ENCODE measurements around the gene CIITA. TPM values are rescaled to one million over a fixed set of nuclear protein-coding genes. Genes with fewer than 3 reads are reported as not detected.
"Not testable (repeated sequence)": the region's sequence is repeated elsewhere in the genome, so short reads cannot be mapped to it uniquely, and the experiment has no call there.

The CIITA gene
- total RNA-seq, 3 donors from 2014 or later = 5.6 to 14.6 (median 11.1) TPM

DNA sequence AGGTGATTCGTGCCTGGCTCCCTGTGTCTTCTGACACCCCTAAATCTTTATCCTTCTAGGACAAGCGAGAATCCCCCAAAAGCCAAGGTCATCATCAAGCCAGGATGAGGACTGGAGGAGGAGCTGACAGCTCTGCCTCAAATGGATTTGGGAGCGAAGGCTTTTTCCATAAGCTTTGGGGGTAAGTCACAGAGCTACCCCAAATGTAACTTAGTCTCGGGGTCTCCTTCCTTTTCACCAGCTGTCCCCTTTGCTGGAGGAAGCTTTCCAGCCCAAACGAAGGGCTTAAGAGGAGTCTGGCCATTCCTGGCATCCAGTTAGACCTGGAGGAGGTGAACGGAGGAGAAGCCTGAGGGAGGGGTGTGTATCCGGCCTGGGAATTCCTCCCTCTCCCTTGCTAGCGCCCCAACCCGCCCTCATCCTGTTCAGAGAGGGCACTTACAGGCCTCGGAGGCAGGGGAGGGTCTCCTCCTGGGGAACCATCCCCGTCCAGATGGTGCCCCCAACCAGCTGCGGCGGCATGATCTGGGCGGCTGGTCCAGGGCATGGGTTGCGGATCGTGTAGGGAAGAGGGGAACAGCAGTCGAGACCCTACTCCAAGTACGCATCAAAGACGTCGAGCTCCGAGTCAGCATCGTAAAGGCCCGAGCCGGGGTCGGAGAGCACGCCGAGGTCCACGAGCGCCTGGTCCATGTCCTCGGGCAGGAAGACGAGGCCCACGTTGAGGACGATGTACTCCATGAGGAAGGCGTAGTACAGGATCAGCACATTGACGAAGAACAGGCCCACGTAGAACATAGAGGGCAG lies 64.3 kb downstream of the CIITA start:
- H3K4me1 ChIP-seq = peaks cover 19 to 48% of the 10 kb centered on the region in 2 donors
- intact Hi-C loops (cut with DNase I; ENCODE audit: low total_unique reads) = no loop called here

DNA sequence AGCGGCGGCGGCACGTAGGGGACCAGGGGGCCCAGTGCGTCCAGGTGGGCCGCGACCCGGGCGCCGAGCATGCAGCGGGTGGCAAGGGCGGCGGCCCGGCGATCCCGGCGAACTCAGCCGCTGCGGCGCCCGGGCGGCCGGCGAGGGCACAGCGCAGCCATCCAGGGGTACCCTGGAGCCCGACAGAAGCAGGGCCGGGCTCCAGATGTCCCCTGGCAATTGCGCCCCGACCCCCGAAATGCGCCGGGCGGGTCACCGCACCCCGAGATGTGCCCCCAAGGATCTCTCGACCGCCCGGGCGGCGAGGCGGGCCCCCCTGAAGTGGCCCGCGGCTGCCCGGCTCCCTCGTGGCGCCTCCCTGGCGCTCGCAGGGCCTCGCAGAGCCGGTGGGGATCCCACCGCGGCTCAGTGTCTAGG lies 64.9 kb downstream of the CIITA start:
- Histone ChIP-seq H3K4me1 (peaks cover 19 to 48% of the 10 kb centered on the region in 2 donors), H3K27ac (peak overlapping the region; percentile 83 to 84), H3K4me3 (peak overlapping the region; percentile 72 to 94 (median 73))
- intact Hi-C loops (cut with DNase I; ENCODE audit: low total_unique reads); H3K9me3 ChIP-seq; H3K27me3 ChIP-seq; H3K36me3 ChIP-seq; DNase-seq (ENCODE audit: low spot score in 2 of 2): not testable (repeated sequence)

More for the DNA sequence above, 64.3 kb downstream of the CIITA start:
- H3K36me3 ChIP-seq = no peaks in the 10 kb centered on the region
- no peak for TF ChIP-seq POLR2A (IDR thresholded peaks at IDR 0.05)
- no peaks in the 10 kb centered on the region for H3K27me3 ChIP-seq
- H3K9me3 ChIP-seq = no peaks in the 10 kb centered on the region
- H3K4me3 ChIP-seq = peak overlapping the region; percentile 72 to 94 (median 73)
- peak overlapping the region; percentile 16 to 84 for H3K27ac ChIP-seq
- no peak for DNase-seq (ENCODE audit: low spot score in 2 of 2)

DNA sequence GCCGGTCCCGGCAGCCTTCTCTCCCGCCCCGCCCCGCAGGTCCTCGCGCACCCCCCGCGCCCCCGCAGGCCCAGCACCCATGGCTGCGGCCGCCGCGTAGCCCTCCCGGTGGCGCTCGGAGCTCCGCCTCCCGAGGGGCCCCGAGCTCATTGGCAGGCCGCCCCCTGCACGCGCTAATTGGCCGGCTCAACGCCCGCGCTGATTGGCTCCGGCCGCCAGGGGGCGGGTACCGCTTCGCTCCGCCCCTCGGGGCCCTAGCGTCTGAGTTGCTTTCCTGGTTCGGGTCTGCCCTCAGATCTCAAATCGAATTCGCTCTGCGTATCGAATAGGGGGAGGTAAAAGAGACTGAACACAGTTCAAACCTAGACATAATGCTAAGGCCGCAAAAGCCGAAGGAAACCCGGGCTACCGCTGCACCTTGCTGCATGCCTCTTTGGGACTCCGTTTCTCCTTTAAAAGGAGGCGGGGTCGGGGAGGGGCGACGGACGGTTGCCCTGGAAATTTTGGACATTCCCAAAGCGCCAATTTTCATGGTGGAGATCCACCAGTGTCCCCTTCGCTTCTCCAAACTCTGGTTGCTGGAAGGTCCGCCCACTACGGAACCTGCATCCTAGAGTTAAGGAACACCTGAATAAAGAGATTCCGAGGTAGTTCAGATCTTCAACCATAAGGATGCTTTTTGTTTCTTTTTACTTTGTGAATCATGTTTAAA lies 65.5 kb downstream of the CIITA start, which contains the start of gene DEXI:
Gene DEXI (minus strand): TSS at position 117 of the 712 bp plus-strand sequence. CDS start 463 bp downstream, outside the sequence.
- H3K36me3 ChIP-seq = no peaks in the 10 kb centered on the region
- H3K4me1 ChIP-seq = peaks cover 19 to 48% of the 10 kb centered on the region in 2 donors
- H3K27ac ChIP-seq = peak within 1 kb of the TSS; percentile 83 to 84
- no peaks in the 10 kb centered on the region for H3K9me3 ChIP-seq
- H3K27me3 ChIP-seq = no peaks in the 10 kb centered on the region
- intact Hi-C loops (cut with DNase I; ENCODE audit: low total_unique reads) = no loop called here
- DNase-seq (ENCODE audit: low spot score in 2 of 2) = peak; percentile 91 to 93
- peak within 1 kb of the TSS; percentile 72 to 94 (median 73) for H3K4me3 ChIP-seq
- TF ChIP-seq POLR2AphosphoS5 (IDR thresholded peaks at IDR 0.05) (peak; percentile 36 to 69 (median 46)), POLR2A (IDR thresholded peaks at IDR 0.05) (no peak)
- TF ChIP-seq, protein P1, sequence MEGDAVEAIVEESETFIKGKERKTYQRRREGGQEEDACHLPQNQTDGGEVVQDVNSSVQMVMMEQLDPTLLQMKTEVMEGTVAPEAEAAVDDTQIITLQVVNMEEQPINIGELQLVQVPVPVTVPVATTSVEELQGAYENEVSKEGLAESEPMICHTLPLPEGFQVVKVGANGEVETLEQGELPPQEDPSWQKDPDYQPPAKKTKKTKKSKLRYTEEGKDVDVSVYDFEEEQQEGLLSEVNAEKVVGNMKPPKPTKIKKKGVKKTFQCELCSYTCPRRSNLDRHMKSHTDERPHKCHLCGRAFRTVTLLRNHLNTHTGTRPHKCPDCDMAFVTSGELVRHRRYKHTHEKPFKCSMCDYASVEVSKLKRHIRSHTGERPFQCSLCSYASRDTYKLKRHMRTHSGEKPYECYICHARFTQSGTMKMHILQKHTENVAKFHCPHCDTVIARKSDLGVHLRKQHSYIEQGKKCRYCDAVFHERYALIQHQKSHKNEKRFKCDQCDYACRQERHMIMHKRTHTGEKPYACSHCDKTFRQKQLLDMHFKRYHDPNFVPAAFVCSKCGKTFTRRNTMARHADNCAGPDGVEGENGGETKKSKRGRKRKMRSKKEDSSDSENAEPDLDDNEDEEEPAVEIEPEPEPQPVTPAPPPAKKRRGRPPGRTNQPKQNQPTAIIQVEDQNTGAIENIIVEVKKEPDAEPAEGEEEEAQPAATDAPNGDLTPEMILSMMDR (IDR thresholded peaks at IDR 0.05) = peak in 1 of 3 donors; percentile 67

DNA sequence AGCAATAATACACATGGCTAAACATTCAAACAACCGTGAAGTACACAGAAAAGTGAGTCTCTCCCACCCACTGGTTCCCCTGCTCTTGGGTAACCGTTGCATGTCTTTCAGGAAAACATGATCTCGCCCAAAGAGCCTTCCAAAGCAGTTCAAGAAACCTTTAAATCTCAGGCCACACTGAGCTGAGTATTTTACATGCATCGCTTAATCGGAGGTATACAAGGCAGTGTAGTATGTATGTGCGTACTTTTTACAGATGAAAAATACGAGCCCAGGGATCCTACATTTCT lies 66.0 kb downstream of the CIITA start:
- TF ChIP-seq, protein P1 (IDR thresholded peaks at IDR 0.05) = no peak
- TF ChIP-seq POLR2A (IDR thresholded peaks at IDR 0.05) (no peak), POLR2AphosphoS5 (IDR thresholded peaks at IDR 0.05) (no peak)
- no peaks in the 10 kb centered on the region for H3K27me3 ChIP-seq
- no peak for DNase-seq (ENCODE audit: low spot score in 2 of 2)
- intact Hi-C loops (cut with DNase I; ENCODE audit: low total_unique reads) = no loop called here
- H3K4me3 ChIP-seq = peak overlapping the region; percentile 72 to 94 (median 73)
- no peaks in the 10 kb centered on the region for H3K36me3 ChIP-seq
- H3K9me3 ChIP-seq = no peaks in the 10 kb centered on the region
- H3K4me1 ChIP-seq = peaks cover 19 to 43% of the 10 kb centered on the region in 2 donors
- H3K27ac ChIP-seq = peak overlapping the region; percentile 83 to 84

GRCh38 chr16:10944249-10945064 lies 67.5 kb downstream of the CIITA start, which contains the start of gene CLEC16A:
Gene CLEC16A (plus strand): TSS chr16:10944564. CDS start chr16:10944718, 154 bp downstream.
- H3K4me1 ChIP-seq = peaks cover 8 to 35% of the 10 kb centered on the region in 2 donors
- peak; percentile 96 to 97 for DNase-seq (ENCODE audit: low spot score in 2 of 2)
- peak within 1 kb of the TSS; percentile 94 to 96 (median 96) for H3K4me3 ChIP-seq
- TF ChIP-seq POLR2AphosphoS5 (IDR thresholded peaks at IDR 0.05) = peak; percentile 81 to 88 (median 87)
- TF ChIP-seq POLR2A (IDR thresholded peaks at IDR 0.05) = peak; percentile 47
- TF ChIP-seq, protein P1 (IDR thresholded peaks at IDR 0.05) = no peak
- H3K27me3 ChIP-seq = no peaks in the 10 kb centered on the region
- intact Hi-C loops (cut with DNase I; ENCODE audit: low total_unique reads) = no loop called here
- no peaks in the 10 kb centered on the region for H3K36me3 ChIP-seq
- H3K27ac ChIP-seq = peak within 1 kb of the TSS; percentile 84 to 86
- H3K9me3 ChIP-seq = no peaks in the 10 kb centered on the region
